AG04449 (cell line): ENCODE results near the gene KCP.

Experiments used
- CTCF ChIA-PET: fragments of 350-600 bp; formaldehyde crosslinking; extraction: SDS; loops from one replicate; lab custom pipeline; 2021; ENCODE audit warnings: antibody characterized with exemption; lab: Yijun Ruan, JAX
- POLR2A ChIA-PET: fragments of 400-600, 350-600 bp; formaldehyde crosslinking; extraction: SDS; loops from one replicate; lab custom pipeline; 2020; ENCODE audit warnings: antibody characterized with exemption, inconsistent platforms; lab: Yijun Ruan, JAX
- DNase-seq: peaks from one replicate; pipeline ENCODE4 v3.0.0-alpha.2; 2010; ENCODE audit warnings: low read depth, low spot score
- H3K4me3 ChIP-seq: 2 replicates; pipeline ENCODE4 v1.5.1; 2011; ENCODE audit warnings: low read depth, mild to moderate bottlenecking, control low read depth, low read length
- CTCF ChIP-seq: IDR thresholded peaks from one replicate; pipeline ENCODE4 v1.5.1; 2011; ENCODE audit warnings: mild to moderate bottlenecking, moderate library complexity, low read length, control low read depth, inconsistent platforms; ENCODE audit not compliant: insufficient read depth; ENCODE audit errors: missing control alignments

Gene KCP

DNA sequence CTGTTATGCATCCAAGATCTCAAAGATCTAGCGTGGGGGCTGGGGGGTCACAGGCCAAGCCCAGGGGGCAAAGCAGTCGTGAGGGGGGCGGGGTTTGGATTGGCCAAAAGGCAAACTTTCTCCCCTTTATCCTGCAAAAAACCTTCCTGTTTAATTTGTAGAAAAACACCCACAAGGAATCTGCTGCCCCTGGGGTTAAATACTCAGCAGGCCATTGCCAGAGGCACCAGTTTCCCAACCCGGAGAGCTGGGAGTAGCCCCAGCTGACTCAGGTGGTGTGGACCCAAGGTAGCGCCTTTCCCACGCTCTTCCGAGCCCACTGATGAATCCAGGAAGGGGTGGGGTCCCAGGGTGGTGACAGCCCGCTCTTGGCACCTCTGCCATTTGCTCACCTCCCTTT lies 21.4 kb downstream of the KCP start:
- ChIA-PET CTCF (no interaction called here), POLR2A (no interaction called here)
- TF ChIP-seq CTCF, result no peak
- DNase-seq, result no peak
- no peak overlapping the region for H3K4me3 ChIP-seq

GRCh38 chr7:128888756-128889095 lies 21.8 kb downstream of the KCP start:
- H3K4me3 ChIP-seq, result no peak overlapping the region
- no peak for DNase-seq
- ChIA-PET POLR2A (no interaction called here), CTCF (no interaction called here)
- no peak for TF ChIP-seq CTCF

DNA sequence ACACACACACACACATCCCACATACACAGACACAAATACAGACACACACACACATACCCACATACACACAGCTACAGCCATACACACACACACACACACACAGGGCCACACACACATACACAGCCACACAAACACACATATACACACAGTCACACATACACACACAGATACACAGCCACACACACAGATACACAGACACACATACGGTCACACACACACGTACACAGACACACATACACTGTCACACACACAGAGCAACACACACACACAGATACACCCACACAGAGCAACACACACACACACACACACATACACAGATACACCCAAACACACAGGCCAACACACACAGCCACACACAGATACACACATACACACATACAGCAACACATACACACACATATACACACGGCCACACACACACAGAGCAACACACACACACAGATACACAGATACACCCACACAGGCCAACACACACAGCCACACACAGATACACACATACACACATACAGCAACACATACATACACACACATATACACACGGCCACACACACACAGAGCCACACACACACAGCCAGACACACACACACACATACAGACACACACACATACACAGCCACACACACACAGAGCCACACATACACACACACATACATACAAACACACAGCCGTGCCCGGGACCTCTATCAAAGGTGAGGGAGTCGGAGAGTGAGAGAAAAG lies 22.3 kb downstream of the KCP start:
- POLR2A ChIA-PET, result no interaction called here
- no peak for DNase-seq
- CTCF ChIA-PET, result no interaction called here
- TF ChIP-seq CTCF, result no peak
- no peak overlapping the region for H3K4me3 ChIP-seq

- CTCF ChIA-PET, result interaction anchor here (1.1 to 10.0 kb wide), 2 partner anchors 20 to 411 kb away, joined by 3 to 203 read pairs; partner anchors contain the start of gene ATP6V1F
- POLR2A ChIA-PET, result no interaction called here
Observed at GRCh38 chr7:128887169-128888038, 23.1 kb downstream of the KCP start.

GRCh38 chr7:128886391-128887168 lies 23.9 kb downstream of the KCP start:
- no peak overlapping the region for H3K4me3 ChIP-seq
- ChIA-PET CTCF (interaction anchor here (0.9 to 10.0 kb wide), 7 partner anchors 19 to 464 kb away, joined by 3 to 203 read pairs (median 3); partner anchors contain the start of gene ATP6V1F), POLR2A (no interaction called here)
- no peak for DNase-seq
- no peak for TF ChIP-seq CTCF

More at GRCh38 chr7:128887169-128888038, 23.1 kb downstream of the KCP start:
- no peak overlapping the region for H3K4me3 ChIP-seq
- no peak for DNase-seq
- TF ChIP-seq CTCF, result no peak
